ENCODE data around the gene TRABD2A. TPM values are rescaled to one million over a fixed set of nuclear protein-coding genes. Genes with fewer than 3 reads are reported as not detected.

Gene TRABD2A
- total RNA-seq, 2 donors from 2014 or later, result 10.3 TPM; not detected in 1

GRCh38 chr2:84885111-84885510, 4.2 kb upstream of the TRABD2A start:
- no peak overlapping the region for H3K27ac ChIP-seq
- WGBS, result 77% methylated on average over 2 of the region's 2 CpGs
- no peaks in the 10 kb centered on the region for H3K36me3 ChIP-seq
- H3K4me1 ChIP-seq (replicated peaks), result peaks cover 8% of the 10 kb centered on the region
- DNase-seq (ENCODE audit: low spot score), result no peak
- peaks cover 11% of the 10 kb centered on the region for H3K27me3 ChIP-seq (replicated peaks; ENCODE audit: insufficient read depth)
- TF ChIP-seq POLR2A (IDR thresholded peaks at IDR 0.05) (no peak), POLR2AphosphoS5 (IDR thresholded peaks at IDR 0.05) (no peak), CTCF (IDR thresholded peaks at IDR 0.05) (no peak)
- intact Hi-C loops (cut with DNase I), result no loop called here
- H3K9me3 ChIP-seq, result no peaks in the 10 kb centered on the region
- no peak overlapping the region for H3K4me3 ChIP-seq

GRCh38 chr2:84884449-84884848, 3.6 kb upstream of the TRABD2A start:
- no peak overlapping the region for H3K4me3 ChIP-seq
- H3K4me1 ChIP-seq (replicated peaks), result peaks cover 8% of the 10 kb centered on the region
- H3K36me3 ChIP-seq, result no peaks in the 10 kb centered on the region
- no peaks in the 10 kb centered on the region for H3K9me3 ChIP-seq
- intact Hi-C loops (cut with DNase I), result loop anchor here (5.0 kb wide), 1 partner anchor 387 kb away; no protein-coding TSS in a partner anchor
- peaks cover 14% of the 10 kb centered on the region for H3K27me3 ChIP-seq (replicated peaks; ENCODE audit: insufficient read depth)
- H3K27ac ChIP-seq, result no peak overlapping the region
- TF ChIP-seq POLR2A (IDR thresholded peaks at IDR 0.05) (no peak), POLR2AphosphoS5 (IDR thresholded peaks at IDR 0.05) (no peak), CTCF (IDR thresholded peaks at IDR 0.05) (no peak)
- DNase-seq (ENCODE audit: low spot score), result no peak

- intact Hi-C loops (cut with DNase I), result loop anchor here (5.0 kb wide), 1 partner anchor 386 kb away; no protein-coding TSS in a partner anchor
- peaks cover 14% of the 10 kb centered on the region for H3K27me3 ChIP-seq (replicated peaks; ENCODE audit: insufficient read depth)
- H3K36me3 ChIP-seq, result no peaks in the 10 kb centered on the region
- WGBS, result 91% methylated on average over 4 of the region's 4 CpGs
- no peaks in the 10 kb centered on the region for H3K9me3 ChIP-seq
- TF ChIP-seq CTCF (IDR thresholded peaks at IDR 0.05) (no peak), POLR2AphosphoS5 (IDR thresholded peaks at IDR 0.05) (no peak), POLR2A (IDR thresholded peaks at IDR 0.05) (no peak)
- no peak overlapping the region for H3K4me3 ChIP-seq
- H3K4me1 ChIP-seq (replicated peaks), result peaks cover 8% of the 10 kb centered on the region
- no peak for DNase-seq (ENCODE audit: low spot score)
- no peak overlapping the region for H3K27ac ChIP-seq
Measured at GRCh38 chr2:84882775-84883550, 2.1 kb upstream of the TRABD2A start.

GRCh38 chr2:84882414-84882738, 1.5 kb upstream of the TRABD2A start:
- Histone ChIP-seq H3K4me1 (replicated peaks) (peaks cover 8% of the 10 kb centered on the region), H3K9me3 (no peaks in the 10 kb centered on the region), H3K4me3 (no peak overlapping the region), H3K27me3 (replicated peaks; ENCODE audit: insufficient read depth) (peaks cover 14% of the 10 kb centered on the region), H3K36me3 (no peaks in the 10 kb centered on the region), H3K27ac (no peak overlapping the region)
- TF ChIP-seq CTCF (IDR thresholded peaks at IDR 0.05) (no peak), POLR2AphosphoS5 (IDR thresholded peaks at IDR 0.05) (no peak), POLR2A (IDR thresholded peaks at IDR 0.05) (no peak)
- DNase-seq (ENCODE audit: low spot score), result no peak
- WGBS, result 50% methylated on average over 3 of the region's 3 CpGs
- intact Hi-C loops (cut with DNase I), result loop anchor here (5.0 kb wide), 1 partner anchor 385 kb away; no protein-coding TSS in a partner anchor

Measured in prostate gland (tissue), 2 donors.